IMR-90 (cell line): ENCODE data around the gene ZNF451. TPM values are rescaled to one million over a fixed set of nuclear protein-coding genes. Genes with fewer than 3 reads are reported as not detected.

Experiments
- ATAC-seq: fragments of 200-7000 bp; cut with Tn5 transposase; 2 replicates; pipeline ENCODE4 v1.9.1; 2020; ENCODE audit warnings: low read depth, mild to moderate bottlenecking, moderate library complexity
- BruUV-seq: library from RNA; stranded (reverse); fragments of 400-500 nt; replicated peaks from 2 replicates; lab custom pipeline; 2021; lab: Mats Ljungman, UMichigan
- CTCF ChIA-PET: fragments of 300-600 bp; formaldehyde crosslinking; extraction: SDS; loops from one replicate; lab custom pipeline; 2021; ENCODE audit warnings: antibody characterized with exemption; lab: Yijun Ruan, JAX
- POLR2A ChIA-PET: fragments of 300-600 bp; sonication (Branson Sonifier 250); formaldehyde crosslinking; loops from one replicate; lab custom pipeline; 2022; ENCODE audit warnings: antibody characterized with exemption; ENCODE audit not compliant: unreplicated experiment; lab: Charles Lee
- DNase-seq: peaks from one replicate; pipeline ENCODE4 v3.0.0; 2013
- H2AFZ ChIP-seq: replicated peaks from 2 replicates; pipeline ENCODE3; 2013; ENCODE audit warnings: low read length, mild to moderate bottlenecking; ENCODE audit not compliant: poor library complexity
- H2AK5ac ChIP-seq: 2 replicates; pipeline ENCODE4 v1.6.1; 2013; ENCODE audit warnings: low read depth, low read length, inconsistent platforms
- H2AK9ac ChIP-seq: replicated peaks from 2 replicates; pipeline ENCODE3; 2013; ENCODE audit warnings: mild to moderate bottlenecking, low read depth, low read length, moderate library complexity; ENCODE audit not compliant: poor library complexity
- H2BK120ac ChIP-seq: 2 replicates; pipeline ENCODE4 v1.6.1; 2013; ENCODE audit warnings: low read depth, low read length, inconsistent platforms
- H2BK15ac ChIP-seq: 3 replicates; pipeline ENCODE4 v1.6.1; 2013; ENCODE audit warnings: low read depth, low read length, inconsistent platforms
- H2BK20ac ChIP-seq: 2 replicates; pipeline ENCODE4 v1.6.1; 2013; ENCODE audit warnings: low read depth, mild to moderate bottlenecking, inconsistent platforms, low read length, moderate library complexity
- H2BK5ac ChIP-seq: 2 replicates; pipeline ENCODE4 v1.6.1; 2013; ENCODE audit warnings: mild to moderate bottlenecking, low read depth, low read length, inconsistent platforms; ENCODE audit not compliant: poor library complexity, severe bottlenecking
- H3K14ac ChIP-seq: replicated peaks from 2 replicates; pipeline ENCODE4 v1.6.1; 2013; ENCODE audit warnings: low read depth, low read length, inconsistent platforms
- H3K18ac ChIP-seq: 2 replicates; pipeline ENCODE4 v1.6.1; 2013; ENCODE audit warnings: low read depth, low read length, control low read depth
- H3K23ac ChIP-seq: 2 replicates; pipeline ENCODE4 v1.6.1; 2013; ENCODE audit warnings: low read depth, low read length, inconsistent platforms
- H3K27ac ChIP-seq: 2 replicates; pipeline ENCODE4 v1.5.1; 2013; ENCODE audit warnings: mild to moderate bottlenecking, control low read depth, low read length; ENCODE audit not compliant: insufficient read depth
- H3K27me3 ChIP-seq: 2 replicates; pipeline ENCODE4 v1.6.1; 2013; ENCODE audit warnings: low read length; ENCODE audit not compliant: control insufficient read depth, insufficient read depth
- H3K36me3 ChIP-seq: 2 replicates; pipeline ENCODE4 v1.6.1; 2013; ENCODE audit warnings: low read length, mixed read lengths; ENCODE audit not compliant: control insufficient read depth, insufficient read depth
- H3K4ac ChIP-seq: 2 replicates; pipeline ENCODE4 v1.6.1; 2013; ENCODE audit warnings: low read depth, low read length, inconsistent platforms
- H3K4me1 ChIP-seq: 2 replicates; pipeline ENCODE4 v1.6.1; 2013; ENCODE audit warnings: low read length, mixed read lengths; ENCODE audit not compliant: control insufficient read depth, insufficient read depth
- H3K4me2 ChIP-seq: 2 replicates; pipeline ENCODE4 v1.6.1; 2013; ENCODE audit warnings: low read depth, mild to moderate bottlenecking, control low read depth, low read length, moderate library complexity
- H3K4me3 ChIP-seq: 2 replicates; pipeline ENCODE4 v1.5.1; 2013; ENCODE audit warnings: low read depth, mild to moderate bottlenecking, control low read depth, low read length, moderate library complexity; ENCODE audit not compliant: insufficient read depth
- H3K56ac ChIP-seq: 2 replicates; pipeline ENCODE4 v1.6.1; 2013; ENCODE audit warnings: low read length, inconsistent platforms; ENCODE audit not compliant: insufficient read depth; ENCODE audit errors: extremely low read depth
- H3K79me1 ChIP-seq, 2 experiments: 2 replicates each; pipeline ENCODE4 v1.6.1; 2013; ENCODE audit warnings: low read length in 2 of 2, inconsistent platforms in 1 of 2, low read depth in 1 of 2
- H3K9ac ChIP-seq: 2 replicates; pipeline ENCODE4 v1.6.1; 2013; ENCODE audit warnings: low read depth, low read length, control low read depth
- H3K9me1 ChIP-seq: 2 replicates; pipeline ENCODE4 v1.6.1; 2013; ENCODE audit warnings: low read length, inconsistent platforms; ENCODE audit not compliant: insufficient read depth
- H3K9me3 ChIP-seq: 2 replicates; pipeline ENCODE4 v1.6.1; 2013; ENCODE audit warnings: low read length; ENCODE audit not compliant: control insufficient read depth, insufficient read depth
- H4K20me1 ChIP-seq: 2 replicates; pipeline ENCODE4 v1.6.1; 2013; ENCODE audit warnings: low read length, inconsistent platforms; ENCODE audit not compliant: insufficient read depth
- H4K5ac ChIP-seq: 2 replicates; pipeline ENCODE4 v1.6.1; 2013; ENCODE audit warnings: mild to moderate bottlenecking, low read depth, low read length, control low read depth
- H4K8ac ChIP-seq, 2 experiments: 2 replicates each; pipeline ENCODE4 v1.6.1; 2013; ENCODE audit warnings: low read depth in 2 of 2, low read length in 2 of 2, control low read depth in 1 of 2, inconsistent platforms in 1 of 2
- H4K91ac ChIP-seq: 2 replicates; pipeline ENCODE4 v1.6.1; 2013; ENCODE audit warnings: low read depth, low read length, inconsistent platforms; ENCODE audit not compliant: insufficient read depth
- CTCF ChIP-seq: conservative IDR thresholded peaks from 2 replicates; pipeline ENCODE4 v1.5.1; 2012; ENCODE audit warnings: mild to moderate bottlenecking, low read depth, low read length, improper control_type of control experiment
- MAFK ChIP-seq: IDR thresholded peaks from 2 replicates; pipeline ENCODE4 v1.6.1; 2012; ENCODE audit warnings: low read depth, low read length, improper control_type of control experiment
- MXI1 ChIP-seq: IDR thresholded peaks from 2 replicates; pipeline ENCODE4 v1.6.1; 2012; ENCODE audit warnings: low read depth, mild to moderate bottlenecking, low read length, moderate library complexity, borderline replicate concordance
- SMC3 ChIP-seq: fragments of 150-350 bp; IDR thresholded peaks from 2 replicates; pipeline ENCODE4 v1.6.1; 2016; ENCODE audit warnings: low read depth, mild to moderate bottlenecking, antibody characterized with exemption, low read length, moderate library complexity
- dilution Hi-C: fragments of 300-500 bp; cut with HindIII; formaldehyde crosslinking; loops from one replicate; pipeline ENCODE4 v1.14.3; 2018; ENCODE audit warnings: low sequenced_read_pairs; ENCODE audit not compliant: unreplicated experiment
- in situ Hi-C: fragments of 300-500 bp; cut with MboI; formaldehyde crosslinking; loops from 3 replicates; pipeline ENCODE4 v1.14.3; 2019; ENCODE audit warnings: low sequenced_read_pairs, inconsistent platforms, mixed read lengths
- intact Hi-C: fragments of 100-400 bp; cut with micrococcal nuclease; formaldehyde crosslinking; loops from 2 replicates; pipeline ENCODE4 v1.10.0; 2022
- polyA plus RNA-seq, 3 experiments: library from polyadenylated mRNA; depleted of rRNA; stranded (reverse); fragments of >200 nt; gene quantifications; 2 replicates each; pipeline ENCODE4 v1.2.3, GENCODE V29; 2012; ENCODE audit warnings: low replicate concordance in 1 of 3
- total RNA-seq: library from RNA; depleted of rRNA; stranded (reverse); fragments of >200 nt; gene quantifications from 2 replicates; pipeline ENCODE4 v1.2.3, GENCODE V29; 2012

ZNF451 gene
- total and polyA plus RNA-seq, 2 of the 4 experiments (the other 2 are of a cell fraction): 10.0 to 48.6 TPM

- H2AK5ac ChIP-seq: no peak overlapping the region
- no peaks in the 10 kb centered on the region; the same call in 1 of the 2 replicates for H3K9me1 ChIP-seq
- no peak overlapping the region for H3K18ac ChIP-seq
- no peaks in the 10 kb centered on the region; the same call in 1 of the 2 replicates for H3K36me3 ChIP-seq
- dilution Hi-C loops: no loop called here
- no peak overlapping the region for H3K9ac ChIP-seq
- no peak overlapping the region for H2BK5ac ChIP-seq
- intact Hi-C loops: no loop called here
- H4K5ac ChIP-seq: no peak overlapping the region
- H4K8ac ChIP-seq: no peak overlapping the region
- H3K14ac ChIP-seq: no peak overlapping the region
- H4K20me1 ChIP-seq: no peaks in the 10 kb centered on the region
- no peak overlapping the region for H3K56ac ChIP-seq
- no peak overlapping the region for H2AFZ ChIP-seq
- H2BK120ac ChIP-seq: no peak overlapping the region
- ChIA-PET POLR2A (no interaction called here), CTCF (no interaction called here)
- H3K4me2 ChIP-seq: no peak overlapping the region
- no peak overlapping the region for H3K27ac ChIP-seq
- H3K23ac ChIP-seq: no peak overlapping the region
- H3K4me1 ChIP-seq: no peaks in the 10 kb centered on the region
- no peak overlapping the region for H3K4me3 ChIP-seq
- H2AK9ac ChIP-seq: no peak overlapping the region
- in situ Hi-C loops: no loop called here
- no peak overlapping the region for H4K91ac ChIP-seq
- no peak overlapping the region for H3K4ac ChIP-seq
- H3K9me3 ChIP-seq: no peaks in the 10 kb centered on the region; the same call in 1 of the 2 replicates
- H2BK15ac ChIP-seq: no peak overlapping the region
- H3K27me3 ChIP-seq: no peaks in the 10 kb centered on the region
- ATAC-seq: no peak
- H3K79me1 ChIP-seq: 0 out of 4 replicates have a peak, but pooled peaks cover 0 to 3% of the 10 kb centered on the region in 2 experiments
- no peak overlapping the region for H2BK20ac ChIP-seq
- BruUV-seq: no TSS peak
- TF ChIP-seq MAFK: no peak
- no peak for TF ChIP-seq CTCF
- TF ChIP-seq SMC3: no peak
- no peak for TF ChIP-seq MXI1
- peak; percentile 11 for DNase-seq
Measured at GRCh38 chr6:57075092-57075491, 14.9 kb upstream of the ZNF451 start.
